Right cardiac atrium (tissue), 5 donors: ENCODE results near the gene GPS2. TPM values are rescaled to one million over a fixed set of nuclear protein-coding genes. Genes with fewer than 3 reads are reported as not detected.

Experiments
- ATAC-seq, 2 donors: fragments of 200-7000 bp; cut with Tn5 transposase; one replicate each; pipeline versions ENCODE4 v1.8.0 to v1.9.1; 2020; ENCODE audit warnings: moderate library complexity in 2 of 2, mild to moderate bottlenecking in 1 of 2
- DNase-seq, 3 donors: peaks; one replicate each; pipeline ENCODE4 v3.0.0-alpha.2; 2020
- H3K27ac ChIP-seq: one replicate; pipeline ENCODE4 v1.5.1; 2013; ENCODE audit warnings: mild to moderate bottlenecking, low read length, control low read depth, moderate library complexity
- H3K27me3 ChIP-seq: one replicate; pipeline ENCODE4 v1.6.1; 2013; ENCODE audit not compliant: control insufficient read depth, insufficient read depth
- H3K4me1 ChIP-seq: one replicate; pipeline ENCODE4 v1.6.1; 2013; ENCODE audit warnings: low read length; ENCODE audit not compliant: control insufficient read depth, insufficient read depth
- H3K4me3 ChIP-seq: one replicate; pipeline ENCODE4 v1.5.1; 2013; ENCODE audit warnings: low read length, control low read depth
- H3K9me3 ChIP-seq: one replicate; pipeline ENCODE4 v1.6.1; 2013; ENCODE audit warnings: low read length; ENCODE audit not compliant: control insufficient read depth
- WGBS: extraction: QIAGEN DNeasy Blood & Tissue Kit; methylation state at CpG from one replicate; pipeline ENCODE4 v1.1.7; 2013; 5-methylcytosine and 5-hydroxymethylcytosine counted together
- intact Hi-C, 4 donors: fragments of 100-400 bp; cut with DNase I; formaldehyde crosslinking; loops; one replicate each; pipeline versions ENCODE4 v1.11.0 to v1.14.0; 2022 to 2023
- polyA plus RNA-seq: library from polyadenylated mRNA; stranded (reverse); fragments of 200-250 nt; gene quantifications from one replicate; pipeline ENCODE4 v1.2.3, GENCODE V29; 2013
- total RNA-seq, 4 donors: library from RNA; stranded (reverse); fragmentation: NEBNext Ultra II Directional; extraction: Animal tissue kit (Norgen Biotek cat#: 25700); gene quantifications; one replicate each; pipeline ENCODE4 v1.2.1, GENCODE V29; 2021
- donor health status: healthy with polysubstance abuse.
- donor health status: DM: no; HTN: yes; CAD: no.
- donor health status: DM: no; HTN: no; CAD: no.
- donor health status: DM: no; HTN: yes; CAD: no; lungs with severe emphysema.
- donor health status: DM: yes; HTN: yes; CAD: no.

The GPS2 gene
- total and polyA plus RNA-seq, 5 donors, result 65.0 to 76.1 (median 66.5) TPM

- Histone ChIP-seq H3K4me1 (no peaks in the 10 kb centered on the region), H3K27ac (peak within 1 kb of the TSS; percentile 93), H3K9me3 (no peaks in the 10 kb centered on the region), H3K4me3 (peak within 1 kb of the TSS; percentile 47), H3K27me3 (no peaks in the 10 kb centered on the region)
- peak; percentile 95 to 98 (median 98) for DNase-seq
- ATAC-seq, result peak; percentile 85 to 88
- under 1% methylated on average over 71 of the region's 71 CpGs for WGBS
- intact Hi-C loops, result loop anchor here in 3 of 4 donors (2.0 to 10.0 kb wide), 2 partner anchors 15 to 63 kb away; no protein-coding TSS in a partner anchor
Observed at GRCh38 chr17:7281074-7281952, 33.8 kb downstream of the GPS2 start, which contains the start of gene SLC2A4. SLC2A4 (plus strand) TSS chr17:7281718; CDS start chr17:7281935, 217 bp downstream.

GRCh38 chr17:7280519-7281073 is 34.6 kb downstream of the GPS2 start:
- intact Hi-C loops, result loop anchor here in 3 of 4 donors (1.0 to 10.0 kb wide), 3 partner anchors 16 to 64 kb away; no protein-coding TSS in a partner anchor
- ATAC-seq (peak; percentile 73 to 77), DNase-seq (peak; percentile 83 to 92 (median 92))
- under 1% methylated on average over 29 of the region's 29 CpGs for WGBS
- Histone ChIP-seq H3K27ac (peak overlapping the region; percentile 92), H3K4me3 (peak overlapping the region; percentile 37), H3K9me3 (no peaks in the 10 kb centered on the region), H3K27me3 (no peaks in the 10 kb centered on the region), H3K4me1 (no peaks in the 10 kb centered on the region)

- ATAC-seq (no peak), DNase-seq (no peak)
- WGBS, result 84% methylated on average over 8 of the region's 8 CpGs
- Histone ChIP-seq H3K4me3 (no peak overlapping the region), H3K27me3 (no peaks in the 10 kb centered on the region), H3K9me3 (no peaks in the 10 kb centered on the region), H3K27ac (no peak overlapping the region), H3K4me1 (no peaks in the 10 kb centered on the region)
- intact Hi-C loops, result no loop called here
Observed at GRCh38 chr17:7279448-7279847, 35.7 kb downstream of the GPS2 start.

- Histone ChIP-seq H3K4me3 (no peak overlapping the region), H3K4me1 (no peaks in the 10 kb centered on the region), H3K9me3 (no peaks in the 10 kb centered on the region), H3K27ac (no peak overlapping the region), H3K27me3 (no peaks in the 10 kb centered on the region)
- DNase-seq (no peak), ATAC-seq (no peak)
- whole genome bisulfite sequencing, result 66% methylated on average over 1 of the region's 1 CpG
- intact Hi-C loops, result no loop called here
Observed at GRCh38 chr17:7266784-7267183, 48.4 kb downstream of the GPS2 start.

- whole genome bisulfite sequencing, result 49% methylated on average over 4 of the region's 4 CpGs
- DNase-seq, result no peak
- Histone ChIP-seq H3K4me1 (no peaks in the 10 kb centered on the region), H3K27me3 (no peaks in the 10 kb centered on the region), H3K9me3 (no peaks in the 10 kb centered on the region), H3K4me3 (no peak overlapping the region), H3K27ac (no peak overlapping the region)
- no peak for ATAC-seq
- intact Hi-C loops, result no loop called here
Observed at GRCh38 chr17:7263801-7264078, 51.4 kb downstream of the GPS2 start.

- H3K4me3 ChIP-seq, result no peak overlapping the region
- peak; percentile 10 to 13 for ATAC-seq
- peak in 2 of 3 donors; percentile 2 to 57 for DNase-seq
- H3K4me1 ChIP-seq, result no peaks in the 10 kb centered on the region
- no peaks in the 10 kb centered on the region for H3K9me3 ChIP-seq
- intact Hi-C loops, result no loop called here
- WGBS, result 7% methylated on average over 26 of the region's 26 CpGs
- H3K27ac ChIP-seq, result no peak overlapping the region
- H3K27me3 ChIP-seq, result no peaks in the 10 kb centered on the region
Observed at GRCh38 chr17:7262935-7263800, 52.0 kb downstream of the GPS2 start.

Other genes with a start within 250 kb of the GPS2 start
Only the 30 nearest of the 34 such genes appear.
- gene ASGR2, start 200.5 kb downstream of the GPS2 start, total RNA-seq, result under 1 TPM in 3 of 4 donors, not detected in 1; 0.21 to 0.64 (median 0.29) TPM
- gene ASGR2, start 200.5 kb downstream of the GPS2 start, polyA plus RNA-seq, result 0.14 TPM
- under 1 TPM; 0.35 to 0.86 (median 0.63) TPM for gene ASGR1, start 136.0 kb downstream of the GPS2 start, total RNA-seq
- 0.57 TPM for gene ASGR1, start 136.0 kb downstream of the GPS2 start, polyA plus RNA-seq
- 10 to 100 TPM; 28.7 to 36.2 (median 31.5) TPM for gene DLG4, start 95.5 kb downstream of the GPS2 start, total RNA-seq
- gene DLG4, start 95.5 kb downstream of the GPS2 start, polyA plus RNA-seq, result 23.3 TPM
- gene ACADVL, start 95.4 kb downstream of the GPS2 start, total RNA-seq, result 1,000 to 10,000 TPM in 3 of 4 donors, 100 to 1,000 TPM in 1; 896 to 1,154 (median 1,049) TPM
- 1,142 TPM for gene ACADVL, start 95.4 kb downstream of the GPS2 start, polyA plus RNA-seq
- 10 to 100 TPM; 20.0 to 26.1 (median 23.4) TPM for gene DVL2, start 80.8 kb downstream of the GPS2 start, total RNA-seq
- 14.6 TPM for gene DVL2, start 80.8 kb downstream of the GPS2 start, polyA plus RNA-seq
- gene PHF23, start 75.9 kb downstream of the GPS2 start, total RNA-seq, result 10 to 100 TPM; 22.2 to 30.4 (median 24.5) TPM
- 18.8 TPM for gene PHF23, start 75.9 kb downstream of the GPS2 start, polyA plus RNA-seq
- gene GABARAP, start 72.9 kb downstream of the GPS2 start, total RNA-seq, result 100 to 1,000 TPM; 492 to 540 (median 522) TPM
- gene GABARAP, start 72.9 kb downstream of the GPS2 start, polyA plus RNA-seq, result 741 TPM
- 100 to 1,000 TPM; 118 to 124 (median 122) TPM for gene CTDNEP1, start 63.6 kb downstream of the GPS2 start, total RNA-seq
- gene CTDNEP1, start 63.6 kb downstream of the GPS2 start, polyA plus RNA-seq, result 80.1 TPM
- 100 to 1,000 TPM in 1 of 4 donors, 10 to 100 TPM in 3; 37.9 to 100 (median 82.9) TPM for gene ELP5, start 63.1 kb downstream of the GPS2 start, total RNA-seq
- gene ELP5, start 63.1 kb downstream of the GPS2 start, polyA plus RNA-seq, result 41.7 TPM
- 1 to 10 TPM; 1.8 to 3.4 (median 2.8) TPM for gene CLDN7, start 52.9 kb downstream of the GPS2 start, total RNA-seq
- 2.9 TPM for gene CLDN7, start 52.9 kb downstream of the GPS2 start, polyA plus RNA-seq
- gene SLC2A4, start 33.6 kb downstream of the GPS2 start, total RNA-seq, result 100 to 1,000 TPM in 3 of 4 donors, 10 to 100 TPM in 1; 57.6 to 146 (median 103) TPM
- 83.1 TPM for gene SLC2A4, start 33.6 kb downstream of the GPS2 start, polyA plus RNA-seq
- 1 to 10 TPM; 1.4 to 3.1 (median 1.8) TPM for gene YBX2, start 20.7 kb downstream of the GPS2 start, total RNA-seq
- gene YBX2, start 20.7 kb downstream of the GPS2 start, polyA plus RNA-seq, result 5.3 TPM
- 100 to 1,000 TPM; 259 to 311 (median 268) TPM for gene EIF5A, start 7.7 kb downstream of the GPS2 start, total RNA-seq
- 301 TPM for gene EIF5A, start 7.7 kb downstream of the GPS2 start, polyA plus RNA-seq
- 10 to 100 TPM; 28.3 to 33.4 (median 30.6) TPM for gene NEURL4, start 14.0 kb upstream of the GPS2 start, total RNA-seq
- gene NEURL4, start 14.0 kb upstream of the GPS2 start, polyA plus RNA-seq, result 23.8 TPM
- gene ACAP1, start 21.2 kb upstream of the GPS2 start, total RNA-seq, result 10 to 100 TPM; 15.0 to 26.4 (median 20.8) TPM
- gene ACAP1, start 21.2 kb upstream of the GPS2 start, polyA plus RNA-seq, result 8.8 TPM
- 1 to 10 TPM; 4.7 to 6.7 (median 6.5) TPM for gene KCTD11, start 36.8 kb upstream of the GPS2 start, total RNA-seq
- gene KCTD11, start 36.8 kb upstream of the GPS2 start, polyA plus RNA-seq, result 7.8 TPM
- gene TMEM95, start 39.8 kb upstream of the GPS2 start, total RNA-seq, result not detected
- not detected for gene TMEM95, start 39.8 kb upstream of the GPS2 start, polyA plus RNA-seq
- gene TNK1, start 65.7 kb upstream of the GPS2 start, total RNA-seq, result 1 to 10 TPM; 2.1 to 3.6 (median 3.4) TPM
- 1.7 TPM for gene TNK1, start 65.7 kb upstream of the GPS2 start, polyA plus RNA-seq
- 10 to 100 TPM; 19.8 to 25.0 (median 22.9) TPM for gene PLSCR3, start 79.2 kb upstream of the GPS2 start, total RNA-seq
- 25.9 TPM for gene PLSCR3, start 79.2 kb upstream of the GPS2 start, polyA plus RNA-seq
- gene TMEM256, start 88.7 kb upstream of the GPS2 start, total RNA-seq, result 100 to 1,000 TPM in 1 of 4 donors, 10 to 100 TPM in 3; 79.6 to 105 (median 97.3) TPM
- 210 TPM for gene TMEM256, start 88.7 kb upstream of the GPS2 start, polyA plus RNA-seq
- 10 to 100 TPM; 10.7 to 15.7 (median 14.1) TPM for gene NLGN2, start 92.5 kb upstream of the GPS2 start, total RNA-seq
- gene NLGN2, start 92.5 kb upstream of the GPS2 start, polyA plus RNA-seq, result 6.9 TPM
- not detected for gene SPEM1, start 105.0 kb upstream of the GPS2 start, total RNA-seq
- not detected for gene SPEM1, start 105.0 kb upstream of the GPS2 start, polyA plus RNA-seq
- not detected for gene SPEM2, start 110.3 kb upstream of the GPS2 start, total RNA-seq
- not detected for gene SPEM2, start 110.3 kb upstream of the GPS2 start, polyA plus RNA-seq
- not detected for gene SPEM3, start 113.5 kb upstream of the GPS2 start, total RNA-seq
- not detected for gene SPEM3, start 113.5 kb upstream of the GPS2 start, polyA plus RNA-seq
- gene TMEM102, start 120.1 kb upstream of the GPS2 start, total RNA-seq, result 1 to 10 TPM; 2.2 to 2.5 (median 2.3) TPM
- 2.1 TPM for gene TMEM102, start 120.1 kb upstream of the GPS2 start, polyA plus RNA-seq
- gene FGF11, start 124.2 kb upstream of the GPS2 start, total RNA-seq, result 10 to 100 TPM; 13.9 to 34.8 (median 23.9) TPM
- gene FGF11, start 124.2 kb upstream of the GPS2 start, polyA plus RNA-seq, result 31.7 TPM
- 10 to 100 TPM; 11.4 to 15.6 (median 13.1) TPM for gene CHRNB1, start 129.7 kb upstream of the GPS2 start, total RNA-seq
- 16.1 TPM for gene CHRNB1, start 129.7 kb upstream of the GPS2 start, polyA plus RNA-seq
- 10 to 100 TPM; 73.6 to 86.2 (median 82.2) TPM for gene ZBTB4, start 164.3 kb upstream of the GPS2 start, total RNA-seq
- gene ZBTB4, start 164.3 kb upstream of the GPS2 start, polyA plus RNA-seq, result 41.7 TPM
- not detected for gene SLC35G6, start 166.1 kb upstream of the GPS2 start, total RNA-seq
- not detected for gene SLC35G6, start 166.1 kb upstream of the GPS2 start, polyA plus RNA-seq
- 10 to 100 TPM; 41.9 to 51.4 (median 47.4) TPM for gene POLR2A, start 169.0 kb upstream of the GPS2 start, total RNA-seq
- 22.3 TPM for gene POLR2A, start 169.0 kb upstream of the GPS2 start, polyA plus RNA-seq